Peyer's patch (tissue), 4 donors: Measurements from ENCODE around the gene ITPR1.
"Not testable (repeated sequence)": the region's sequence is repeated elsewhere in the genome, so short reads cannot be mapped to it uniquely, and the experiment has no call there.

ENCODE experiments used
- CTCF ChIP-seq, 6 experiments: fragments of 450-650 bp in 4 of 6; fragments of 200-600 bp in 2 of 6; sonication (generic) in 1 of 6; IDR thresholded peaks; one replicate each; pipeline ENCODE4 v1.5.1; 2017 to 2019; ENCODE audit warnings: antibody characterized with exemption in 6 of 6, mild to moderate bottlenecking in 3 of 6, moderate library complexity in 1 of 6
- POLR2A ChIP-seq, 2 donors: fragments of 450-650 bp; IDR thresholded peaks; one replicate each; pipeline ENCODE4 v1.5.1; 2017; ENCODE audit warnings: antibody characterized with exemption in 2 of 2, mild to moderate bottlenecking in 2 of 2, moderate library complexity in 2 of 2

GRCh38 chr3:4762481-4763230 lies 269.5 kb downstream of the ITPR1 start:
- TF ChIP-seq CTCF, POLR2A (IDR thresholded peaks at IDR 0.05): not testable (repeated sequence)
